ENCODE results near the gene CFAP54. TPM values are rescaled to one million over a fixed set of nuclear protein-coding genes. Genes with fewer than 3 reads are reported as not detected.
A peak's percentile ranks its signal among the peaks of the same experiment; 100 is the strongest.
"Not testable (repeated sequence)": the region's sequence is repeated elsewhere in the genome, so short reads cannot be mapped to it uniquely, and the experiment has no call there.

The CFAP54 gene
- total RNA-seq, 1 experiment from 2014 or later, result not detected

GRCh38 chr12:96474206-96474605, 15.2 kb upstream of the CFAP54 start:
- no peak for DNase-seq (ENCODE audit: low spot score)

- DNase-seq (ENCODE audit: low spot score), result no peak
Observed at GRCh38 chr12:96478011-96478410, 11.4 kb upstream of the CFAP54 start.

- DNase-seq (ENCODE audit: low spot score), result no peak
Observed at GRCh38 chr12:96482086-96482485, 7.3 kb upstream of the CFAP54 start.

- no peak for DNase-seq (ENCODE audit: low spot score)
Observed at GRCh38 chr12:96483116-96483515, 6.3 kb upstream of the CFAP54 start.

GRCh38 chr12:96486751-96487613, 2.4 kb upstream of the CFAP54 start:
- no peak for DNase-seq (ENCODE audit: low spot score)

GRCh38 chr12:96487634-96488033, 1.7 kb upstream of the CFAP54 start:
- no peak for DNase-seq (ENCODE audit: low spot score)

GRCh38 chr12:96493106-96493505, 3.7 kb downstream of the CFAP54 start:
- DNase-seq (ENCODE audit: low spot score), result no peak

- not testable (repeated sequence) for DNase-seq (ENCODE audit: low spot score)
Observed at GRCh38 chr12:96494154-96494553, 4.8 kb downstream of the CFAP54 start.

- DNase-seq (ENCODE audit: low spot score), result no peak
Observed at GRCh38 chr12:96495155-96495554, 5.8 kb downstream of the CFAP54 start.

GRCh38 chr12:96495841-96496545, 6.6 kb downstream of the CFAP54 start:
- DNase-seq (ENCODE audit: low spot score), result no peak

- DNase-seq (ENCODE audit: low spot score), result no peak
Observed at GRCh38 chr12:96496944-96497343, 7.6 kb downstream of the CFAP54 start.

- no peak for DNase-seq (ENCODE audit: low spot score)
Observed at GRCh38 chr12:96497855-96498254, 8.5 kb downstream of the CFAP54 start.

- no peak for DNase-seq (ENCODE audit: low spot score)
Observed at GRCh38 chr12:96500693-96501092, 11.3 kb downstream of the CFAP54 start.

GRCh38 chr12:96501133-96501761, 11.9 kb downstream of the CFAP54 start:
- DNase-seq (ENCODE audit: low spot score), result peak; percentile 43

GRCh38 chr12:96501908-96502307, 12.5 kb downstream of the CFAP54 start:
- no peak for DNase-seq (ENCODE audit: low spot score)

- DNase-seq (ENCODE audit: low spot score), result no peak
Observed at GRCh38 chr12:96502477-96502876, 13.1 kb downstream of the CFAP54 start.

- DNase-seq (ENCODE audit: low spot score), result no peak
Observed at GRCh38 chr12:96502949-96503532, 13.7 kb downstream of the CFAP54 start.

GRCh38 chr12:96503976-96504375, 14.6 kb downstream of the CFAP54 start:
- DNase-seq (ENCODE audit: low spot score), result no peak

- DNase-seq (ENCODE audit: low spot score), result no peak
Observed at GRCh38 chr12:96506776-96507175, 17.4 kb downstream of the CFAP54 start.

GRCh38 chr12:96510306-96510764, 21.0 kb downstream of the CFAP54 start:
- DNase-seq (ENCODE audit: low spot score), result no peak

GRCh38 chr12:96513166-96513565, 23.8 kb downstream of the CFAP54 start:
- DNase-seq (ENCODE audit: low spot score), result no peak

- no peak for DNase-seq (ENCODE audit: low spot score)
Observed at GRCh38 chr12:96513681-96514080, 24.3 kb downstream of the CFAP54 start.
